Naive thymus-derived CD8-positive, alpha-beta T cell (primary cell): Measurements from ENCODE around the gene ISYNA1. TPM values are rescaled to one million over a fixed set of nuclear protein-coding genes. Genes with fewer than 3 reads are reported as not detected.

Source experiments
- ATAC-seq, 2 donors: fragments of 150-1000 bp; cut with Tn5 transposase in 1 of 2; sonication (Bioruptor Pico), chemical (Tn5 transposase) in 1 of 2; 1 replicate in 1 of 2; 2 replicates in 1 of 2; pipeline ENCODE4 v1.10.0; 2021; ENCODE audit warnings: mild to moderate bottlenecking in 2 of 2, moderate library complexity in 2 of 2
- POLR2A ChIA-PET: fragments of 350-600 bp; sonication (Branson Sonifier 250); formaldehyde crosslinking; loops from one replicate; lab custom pipeline; 2021; ENCODE audit warnings: antibody characterized with exemption; lab: Charles Lee
- DNase-seq, 10 donors: peaks; one replicate each; pipeline versions ENCODE4 v3.0.0 to v3.0.0-alpha.2; 2020 to 2022
- H3K27ac Mint-ChIP-seq, 10 donors: one replicate each; pipeline ENCODE4 v1.8.0; 2020 to 2022; ENCODE audit warnings: mild to moderate bottlenecking in 10 of 10, mixed read lengths in 10 of 10, moderate library complexity in 4 of 10, inconsistent platforms in 1 of 10
- H3K27me3 Mint-ChIP-seq, 5 donors: one replicate each; pipeline ENCODE4 v1.8.0; 2021 to 2022; ENCODE audit warnings: mixed read lengths in 5 of 5
- H3K36me3 Mint-ChIP-seq, 3 donors: one replicate each; pipeline ENCODE4 v1.8.0; 2020 to 2022; ENCODE audit warnings: mixed read lengths in 3 of 3, mild to moderate bottlenecking in 2 of 3, inconsistent platforms in 1 of 3
- H3K4me1 Mint-ChIP-seq, 4 donors: one replicate each; pipeline ENCODE4 v1.8.0; 2021 to 2022; ENCODE audit warnings: mixed read lengths in 4 of 4
- H3K4me3 Mint-ChIP-seq, 10 donors: one replicate each; pipeline ENCODE4 v1.8.0; 2020 to 2022; ENCODE audit warnings: mild to moderate bottlenecking in 10 of 10, mixed read lengths in 10 of 10, moderate library complexity in 6 of 10, inconsistent platforms in 1 of 10
- H3K9me3 Mint-ChIP-seq, 9 donors: one replicate each; pipeline ENCODE4 v1.8.0; 2020 to 2022; ENCODE audit warnings: mixed read lengths in 9 of 9, mild to moderate bottlenecking in 3 of 9, inconsistent platforms in 1 of 9, moderate library complexity in 1 of 9
- polyA plus RNA-seq, 3 donors: library from polyadenylated mRNA; unstranded; fragments of 300-500 nt; fragmentation: Illumina TruSeq; gene quantifications; one replicate each; pipeline ENCODE4 v1.2.3, GENCODE V29; 2021
- total RNA-seq, 8 experiments: library from RNA in 2 of 8; stranded (reverse) in 2 of 8; gene quantifications; one replicate each; pipeline ENCODE4 v1.2.3 and lab custom pipeline; 2021 to 2026

The ISYNA1 gene
- total and polyA plus RNA-seq, 5 experiments from 2014 or later, result 28.3 to 63.7 (median 53.2) TPM

- H3K27ac Mint-ChIP-seq, result peak overlapping the region in 9 of 10 donors; percentile 17 to 82 (median 65)
- peaks cover 0 to 18% (median 0%) of the 10 kb centered on the region in 3 donors for H3K36me3 Mint-ChIP-seq
- no peak for ATAC-seq
- H3K27me3 Mint-ChIP-seq, result no peaks in the 10 kb centered on the region
- POLR2A ChIA-PET, result interaction anchor here (0.6 to 1.4 kb wide), 2 partner anchors 22 to 613 kb away, joined by 3 to 5 read pairs; partner anchors contain the start of gene SSBP4
- DNase-seq, result no peak
- peaks cover 0 to 2% (median 0%) of the 10 kb centered on the region in 9 donors for H3K9me3 Mint-ChIP-seq
- peak overlapping the region in 2 of 10 donors; percentile 37 to 51 for H3K4me3 Mint-ChIP-seq
- H3K4me1 Mint-ChIP-seq, result peaks cover 12 to 43% (median 36%) of the 10 kb centered on the region in 4 donors
Observed at GRCh38 chr19:18440936-18441803, 3.2 kb upstream of the ISYNA1 start.

GRCh38 chr19:18440415-18440877 is 2.5 kb upstream of the ISYNA1 start:
- no peak for ATAC-seq
- Mint-ChIP-seq H3K4me3 (peak overlapping the region in 1 of 10 donors; percentile 38), H3K4me1 (peaks cover 12 to 49% (median 40%) of the 10 kb centered on the region in 4 donors), H3K9me3 (peaks cover 0 to 2% (median 0%) of the 10 kb centered on the region in 9 donors), H3K27ac (peak overlapping the region in 8 of 10 donors; percentile 7 to 82 (median 36)), H3K36me3 (peaks cover 0 to 15% (median 0%) of the 10 kb centered on the region in 3 donors), H3K27me3 (no peaks in the 10 kb centered on the region)
- POLR2A ChIA-PET, result interaction anchor here (0.6 to 1.4 kb wide), 2 partner anchors 21 to 613 kb away, joined by 3 to 5 read pairs; partner anchors contain the start of gene SSBP4
- no peak for DNase-seq

- DNase-seq (no peak), ATAC-seq (no peak)
- H3K27me3 Mint-ChIP-seq, result no peaks in the 10 kb centered on the region
- peaks cover 12 to 49% (median 41%) of the 10 kb centered on the region in 4 donors for H3K4me1 Mint-ChIP-seq
- peaks cover 0 to 12% (median 0%) of the 10 kb centered on the region in 3 donors for H3K36me3 Mint-ChIP-seq
- H3K27ac Mint-ChIP-seq, result peak overlapping the region in 6 of 10 donors; percentile 54 to 69 (median 60)
- peaks cover 0 to 2% (median 0%) of the 10 kb centered on the region in 9 donors for H3K9me3 Mint-ChIP-seq
- peak overlapping the region in 3 of 10 donors; percentile 10 to 74 (median 43) for H3K4me3 Mint-ChIP-seq
- POLR2A ChIA-PET, result interaction anchor here (1.7 kb wide), 1 partner anchor 21 kb away, joined by 7 read pairs; the partner anchor contains the start of gene SSBP4
Observed at GRCh38 chr19:18439910-18440237, 1.9 kb upstream of the ISYNA1 start.

GRCh38 chr19:18439025-18439909 is 1.3 kb upstream of the ISYNA1 start:
- Mint-ChIP-seq H3K36me3 (peaks cover 0 to 8% (median 0%) of the 10 kb centered on the region in 3 donors), H3K4me1 (peaks cover 12 to 55% (median 45%) of the 10 kb centered on the region in 4 donors), H3K27me3 (no peaks in the 10 kb centered on the region), H3K4me3 (peak overlapping the region in 9 of 10 donors; percentile 8 to 76 (median 50)), H3K9me3 (peaks cover 0 to 2% (median 0%) of the 10 kb centered on the region in 9 donors), H3K27ac (peak overlapping the region in 9 of 10 donors; percentile 8 to 72 (median 50))
- DNase-seq (no peak), ATAC-seq (no peak)
- POLR2A ChIA-PET, result interaction anchor here (0.6 to 1.7 kb wide), 7 partner anchors 12 to 261 kb away, joined by 3 to 7 read pairs (median 4); partner anchors contain the start of genes REX1BD and SSBP4

- Mint-ChIP-seq H3K4me3 (peak overlapping the region in 7 of 10 donors; percentile 29 to 74 (median 51)), H3K36me3 (peaks cover 0 to 4% (median 0%) of the 10 kb centered on the region in 3 donors), H3K27ac (peak overlapping the region in 6 of 10 donors; percentile 10 to 74 (median 45)), H3K9me3 (peaks cover 0 to 2% (median 0%) of the 10 kb centered on the region in 9 donors), H3K4me1 (peaks cover 15 to 59% (median 46%) of the 10 kb centered on the region in 4 donors), H3K27me3 (no peaks in the 10 kb centered on the region)
- DNase-seq (no peak), ATAC-seq (no peak)
- POLR2A ChIA-PET, result interaction anchor here (0.6 to 1.7 kb wide), 7 partner anchors 13 to 261 kb away, joined by 3 to 7 read pairs (median 4); partner anchors contain the start of genes REX1BD and SSBP4
Observed at GRCh38 chr19:18438331-18439024, 545 bp upstream of the ISYNA1 start.

GRCh38 chr19:18436671-18437490 is 1.1 kb downstream of the ISYNA1 start:
- ATAC-seq (peak; percentile 74 to 78), DNase-seq (peak; percentile 77 to 95 (median 88))
- Mint-ChIP-seq H3K36me3 (no peaks in the 10 kb centered on the region), H3K27me3 (no peaks in the 10 kb centered on the region), H3K4me1 (peaks cover 9 to 51% (median 42%) of the 10 kb centered on the region in 4 donors), H3K9me3 (no peaks in the 10 kb centered on the region), H3K4me3 (peak overlapping the region; percentile 74 to 89 (median 82)), H3K27ac (peak overlapping the region in 7 of 10 donors; percentile 69 to 89 (median 88))
- POLR2A ChIA-PET, result interaction anchor here (0.7 to 1.1 kb wide), 8 partner anchors 8 to 155 kb away, joined by 3 to 7 read pairs (median 4); partner anchors contain the start of genes ELL, JUND and SSBP4

GRCh38 chr19:18435842-18436670 is 1.9 kb downstream of the ISYNA1 start:
- no peak for ATAC-seq
- peak overlapping the region; percentile 65 to 87 (median 74) for H3K4me3 Mint-ChIP-seq
- H3K4me1 Mint-ChIP-seq, result peaks cover 9 to 43% (median 36%) of the 10 kb centered on the region in 4 donors
- POLR2A ChIA-PET, result interaction anchor here (0.7 to 1.9 kb wide), 4 partner anchors 17 to 155 kb away, joined by 3 to 7 read pairs (median 4); partner anchors contain the start of genes JUND and SSBP4
- H3K36me3 Mint-ChIP-seq, result no peaks in the 10 kb centered on the region
- H3K9me3 Mint-ChIP-seq, result no peaks in the 10 kb centered on the region
- peak overlapping the region in 6 of 10 donors; percentile 25 to 86 (median 72) for H3K27ac Mint-ChIP-seq
- H3K27me3 Mint-ChIP-seq, result no peaks in the 10 kb centered on the region
- no peak for DNase-seq

- no peaks in the 10 kb centered on the region for H3K9me3 Mint-ChIP-seq
- no peaks in the 10 kb centered on the region for H3K36me3 Mint-ChIP-seq
- no peaks in the 10 kb centered on the region for H3K27me3 Mint-ChIP-seq
- POLR2A ChIA-PET, result interaction anchor here (1.0 to 2.9 kb wide), 5 partner anchors 9 to 154 kb away, joined by 3 to 8 read pairs (median 6); partner anchors contain the start of genes JUND and SSBP4
- peak overlapping the region in 6 of 10 donors; percentile 15 to 85 (median 72) for H3K4me3 Mint-ChIP-seq
- DNase-seq (no peak), ATAC-seq (no peak)
- H3K4me1 Mint-ChIP-seq, result peaks cover 11 to 37% (median 33%) of the 10 kb centered on the region in 4 donors
- peak overlapping the region in 5 of 10 donors; percentile 28 to 85 (median 40) for H3K27ac Mint-ChIP-seq
Observed at GRCh38 chr19:18435178-18435841, 2.6 kb downstream of the ISYNA1 start.

GRCh38 chr19:18434411-18435175 is 3.3 kb downstream of the ISYNA1 start:
- Mint-ChIP-seq H3K4me1 (peaks cover 11 to 40% (median 34%) of the 10 kb centered on the region in 4 donors), H3K27me3 (no peaks in the 10 kb centered on the region), H3K9me3 (no peaks in the 10 kb centered on the region), H3K36me3 (no peaks in the 10 kb centered on the region), H3K27ac (peak overlapping the region in 9 of 10 donors; percentile 28 to 85 (median 59)), H3K4me3 (peak overlapping the region; percentile 50 to 93 (median 74))
- no peak for DNase-seq
- ATAC-seq, result no peak
- POLR2A ChIA-PET, result interaction anchor here (1.0 to 2.9 kb wide), 4 partner anchors 10 to 153 kb away, joined by 4 to 8 read pairs (median 6); partner anchors contain the start of genes JUND and SSBP4
